ENCODE measurements around the gene MSMO1.

Gene MSMO1

DNA sequence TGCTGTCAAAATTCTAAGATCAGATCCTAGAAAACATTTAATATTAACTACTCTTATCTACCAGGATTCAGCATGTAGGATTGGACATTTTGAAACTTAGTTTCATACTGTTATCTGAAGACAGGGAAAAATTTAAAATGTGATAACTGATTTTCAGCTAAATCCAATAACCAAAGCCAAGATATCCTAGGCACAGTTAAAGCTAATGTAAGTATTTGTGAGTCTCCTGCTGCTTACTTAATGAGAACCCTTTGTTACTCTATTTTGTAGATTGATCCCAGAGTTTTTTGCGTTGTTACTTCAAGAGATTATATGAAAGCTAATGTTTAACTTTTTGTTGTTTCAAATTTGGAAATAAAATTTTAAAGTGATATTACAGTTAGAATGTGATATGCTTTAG lies 53.3 kb downstream of the MSMO1 start:
- TF ChIP-seq POLR2A (IDR thresholded peaks at IDR 0.05; ENCODE audit: low read length) = no peak
- TF ChIP-seq GATA1 (IDR thresholded peaks at IDR 0.05; ENCODE audit: low read depth, low read length) = no peak
- no peak for DNase-seq

DNA sequence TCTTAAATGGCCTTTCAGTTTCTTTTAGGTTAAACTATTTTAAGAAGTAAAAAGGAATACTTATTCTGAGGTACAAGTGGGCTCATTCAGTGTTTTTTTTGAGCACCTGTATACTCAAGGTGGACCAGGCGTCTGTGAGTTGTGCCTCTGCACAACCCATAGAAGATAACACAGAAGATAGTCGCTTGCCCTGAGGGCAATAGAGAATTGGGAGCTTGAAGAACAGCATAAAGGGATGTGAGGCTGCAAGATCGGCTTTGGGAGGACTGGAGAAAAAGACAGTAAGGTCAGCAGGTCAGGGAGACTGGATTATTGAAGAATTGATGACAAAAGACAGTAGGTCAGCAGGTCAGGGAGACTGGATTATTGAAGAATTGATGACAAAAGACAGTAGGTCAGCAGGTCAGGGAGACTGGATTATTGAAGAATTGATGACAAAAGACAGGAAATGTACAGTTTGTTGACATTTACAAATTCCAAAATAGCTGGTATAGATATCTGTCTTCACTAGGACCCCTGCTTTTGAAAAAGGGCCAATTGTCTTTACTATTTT lies 54.4 kb downstream of the MSMO1 start:
- TF ChIP-seq POLR2A (IDR thresholded peaks at IDR 0.05; ENCODE audit: low read length) (no peak), GATA1 (IDR thresholded peaks at IDR 0.05; ENCODE audit: low read depth, low read length) (no peak)
- no peak for DNase-seq

DNA sequence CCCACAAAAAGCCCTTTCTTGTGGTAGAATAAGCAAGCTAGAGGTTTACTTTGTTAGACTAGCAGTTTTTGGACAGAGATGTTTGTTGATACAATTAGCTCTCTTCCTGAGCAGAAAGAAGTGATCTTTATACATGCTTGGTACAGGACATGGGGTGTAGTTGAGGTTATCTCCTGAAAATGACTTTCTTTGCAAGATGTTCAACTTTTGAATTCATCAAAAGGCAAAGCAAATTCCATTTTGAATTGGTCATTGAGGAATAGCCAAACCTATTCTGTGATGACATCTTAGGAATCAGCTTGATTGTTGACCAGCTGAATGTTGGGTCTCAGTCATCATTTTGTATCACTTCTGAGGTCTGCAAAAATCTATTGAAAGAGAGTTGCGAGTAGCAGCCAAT lies 55.2 kb downstream of the MSMO1 start:
- DNase-seq = no peak
- TF ChIP-seq POLR2A (IDR thresholded peaks at IDR 0.05; ENCODE audit: low read length) (no peak), GATA1 (IDR thresholded peaks at IDR 0.05; ENCODE audit: low read depth, low read length) (no peak)

DNA sequence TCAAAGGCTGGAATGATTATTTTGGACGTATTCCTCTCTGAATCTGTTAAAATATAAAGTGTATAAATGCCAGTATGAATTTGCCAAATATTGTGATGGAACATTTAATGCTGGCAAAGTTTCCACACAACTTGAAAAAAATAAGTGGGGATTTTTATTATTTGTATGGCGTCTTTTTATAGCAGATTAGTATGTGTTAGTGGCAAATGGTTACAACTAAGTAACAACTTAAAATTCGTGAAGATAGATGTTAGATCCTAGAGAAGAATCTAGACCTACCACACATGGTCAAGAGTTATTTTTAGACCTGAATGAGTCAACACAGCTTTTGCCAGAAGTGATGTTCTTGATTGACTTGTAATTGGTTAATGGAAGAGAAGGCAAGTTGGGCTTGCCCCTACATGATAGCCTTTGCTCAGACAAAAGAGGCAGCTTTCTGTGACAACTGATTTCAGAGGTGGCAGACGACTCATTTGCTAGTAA lies 56.2 kb downstream of the MSMO1 start:
- no peak for TF ChIP-seq POLR2A (IDR thresholded peaks at IDR 0.05; ENCODE audit: low read length)
- TF ChIP-seq GATA1 (IDR thresholded peaks at IDR 0.05; ENCODE audit: low read depth, low read length) = no peak
- no peak for DNase-seq

DNA sequence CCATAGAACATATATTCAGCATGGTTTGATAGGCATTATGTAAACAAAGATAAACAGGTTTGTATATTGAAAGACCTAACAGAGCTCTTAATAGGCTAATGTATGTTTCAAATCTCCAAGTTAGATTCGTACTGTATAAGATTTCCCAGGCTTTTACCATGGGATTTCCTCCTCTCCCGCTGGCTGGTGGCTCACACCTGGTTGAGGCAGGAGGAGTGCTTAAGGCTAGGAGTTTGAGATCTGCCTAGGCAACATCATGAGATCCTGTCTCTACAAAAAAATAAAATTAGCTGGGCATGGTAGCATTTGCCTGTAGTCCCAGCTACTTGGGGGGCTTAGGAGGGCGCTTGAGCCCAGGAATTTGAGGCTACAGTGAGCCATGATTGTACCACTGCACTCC lies 56.7 kb downstream of the MSMO1 start:
- TF ChIP-seq POLR2A (IDR thresholded peaks at IDR 0.05; ENCODE audit: low read length) (no peak), GATA1 (IDR thresholded peaks at IDR 0.05; ENCODE audit: low read depth, low read length) (no peak)
- no peak for DNase-seq

DNA sequence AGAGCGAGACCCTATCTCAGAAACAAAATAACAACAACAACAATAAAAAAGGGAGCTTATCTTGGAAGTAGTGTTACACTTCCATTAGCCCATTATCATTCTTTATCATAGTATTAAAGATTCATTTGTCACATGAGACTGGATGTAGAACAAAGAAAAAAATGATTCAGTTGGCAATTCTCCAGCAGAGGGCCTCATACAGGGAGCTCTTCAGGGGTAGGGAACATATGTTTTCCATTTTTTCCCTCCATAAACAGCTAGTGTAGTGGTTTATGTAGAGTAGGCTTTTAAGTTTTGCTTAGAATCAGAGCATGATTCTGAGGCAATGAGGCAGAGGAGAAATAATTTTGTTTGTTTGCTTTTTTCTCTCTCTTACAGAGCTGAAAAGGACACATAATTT lies 57.1 kb downstream of the MSMO1 start:
- no peak for TF ChIP-seq GATA1 (IDR thresholded peaks at IDR 0.05; ENCODE audit: low read depth, low read length)
- TF ChIP-seq POLR2A (IDR thresholded peaks at IDR 0.05; ENCODE audit: low read length) = no peak
- DNase-seq = no peak

DNA sequence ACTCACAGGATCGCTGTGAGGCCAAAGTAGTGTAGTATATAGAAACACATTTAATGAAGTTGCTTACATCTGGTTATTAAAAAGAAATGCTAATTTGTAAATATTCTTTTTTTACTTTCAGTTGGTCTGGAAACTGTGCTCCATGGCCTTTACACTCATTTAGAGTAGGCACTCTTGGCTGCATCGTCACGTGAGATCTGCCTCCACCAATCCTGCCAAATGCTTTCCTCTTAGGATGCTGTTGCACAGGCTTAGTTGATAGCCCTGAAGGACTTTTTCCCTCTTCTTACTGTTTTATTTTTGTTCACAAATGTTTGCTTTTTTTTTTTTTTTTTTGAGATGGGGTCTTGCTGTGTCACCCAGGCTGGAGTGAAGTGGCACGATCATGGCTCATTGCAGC lies 57.7 kb downstream of the MSMO1 start:
- TF ChIP-seq GATA1 (IDR thresholded peaks at IDR 0.05; ENCODE audit: low read depth, low read length) = no peak
- no peak for TF ChIP-seq POLR2A (IDR thresholded peaks at IDR 0.05; ENCODE audit: low read length)
- DNase-seq = no peak

DNA sequence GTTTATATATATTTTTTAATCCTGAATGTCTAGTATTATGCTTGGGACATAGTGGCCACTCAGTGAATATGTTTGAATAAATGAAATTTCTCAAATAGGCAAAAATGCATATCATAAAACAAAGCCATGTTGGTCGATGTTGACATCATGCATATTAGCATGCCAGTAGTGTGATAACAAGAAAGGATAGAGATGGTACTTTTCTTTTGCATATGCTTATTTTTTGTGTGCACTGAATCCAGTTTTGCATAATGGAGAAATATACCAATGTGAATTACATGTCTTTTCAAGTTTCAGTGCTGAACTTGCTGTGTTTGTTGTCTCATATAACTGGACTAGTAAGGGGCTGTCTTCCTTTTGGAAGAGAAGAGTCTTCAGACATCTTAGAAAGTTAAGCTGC lies 58.9 kb downstream of the MSMO1 start:
- TF ChIP-seq GATA1 (IDR thresholded peaks at IDR 0.05; ENCODE audit: low read depth, low read length) = no peak
- no peak for TF ChIP-seq POLR2A (IDR thresholded peaks at IDR 0.05; ENCODE audit: low read length)
- DNase-seq = no peak

DNA sequence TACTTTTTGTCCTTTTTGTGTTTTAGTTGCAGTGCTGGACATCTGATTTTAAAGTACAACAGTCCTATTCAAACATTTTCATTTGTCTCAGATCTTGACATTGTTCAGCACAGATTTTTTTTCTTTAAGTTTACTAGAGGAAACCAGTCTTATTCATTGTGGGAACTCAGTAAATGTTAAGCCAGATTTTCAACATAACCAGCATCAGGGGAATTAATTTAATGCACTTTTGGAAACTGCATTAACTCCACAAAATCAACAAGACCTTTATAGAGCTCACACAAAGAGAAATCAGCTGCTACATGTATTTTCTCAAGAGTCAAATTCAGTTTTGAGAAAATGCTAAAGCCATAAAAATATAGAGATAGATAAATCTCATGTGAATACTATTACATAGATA lies 61.3 kb downstream of the MSMO1 start:
- no peak for DNase-seq
- TF ChIP-seq POLR2A (IDR thresholded peaks at IDR 0.05; ENCODE audit: low read length) (no peak), GATA1 (IDR thresholded peaks at IDR 0.05; ENCODE audit: low read depth, low read length) (no peak)

Data from erythroblast (primary cell).